HL-60 (cell line): ENCODE measurements around the gene ARL5C.
"Not testable (repeated sequence)": the region's sequence is repeated elsewhere in the genome, so short reads cannot be mapped to it uniquely, and the experiment has no call there.

ENCODE experiments used
- DNase-seq, 2 experiments: peaks; one replicate each; pipeline ENCODE4 v3.0.0-alpha.2; 2010 to 2020; ENCODE audit warnings: low read depth in 1 of 2, low spot score in 1 of 2
- H3K27ac ChIP-seq: fragments of 250-450 bp; sonication (Bioruptor Pico); replicated peaks from 2 replicates; pipeline ENCODE4 v1.5.1; 2020; ENCODE audit warnings: mild to moderate bottlenecking, moderate library complexity
- H3K27me3 ChIP-seq: fragments of 250-450 bp; sonication (Bioruptor Pico); 2 replicates; pipeline ENCODE4 v1.5.1; 2021; ENCODE audit warnings: mild to moderate bottlenecking, moderate library complexity; ENCODE audit not compliant: insufficient read depth, poor library complexity, severe bottlenecking
- H3K4me3 ChIP-seq: replicated peaks from 2 replicates; pipeline ENCODE4 v1.5.1; 2011; ENCODE audit warnings: mild to moderate bottlenecking, control low read depth, low read length; ENCODE audit not compliant: insufficient read depth
- CTCF ChIP-seq: IDR thresholded peaks from one replicate; pipeline ENCODE4 v1.5.1; 2011; ENCODE audit warnings: low read length, control low read depth, inconsistent platforms; ENCODE audit not compliant: insufficient read depth
- GABPA ChIP-seq: IDR thresholded peaks from 2 replicates; pipeline ENCODE4 v1.6.1; 2012; ENCODE audit warnings: low read depth
- POLR2AphosphoS5 ChIP-seq: IDR thresholded peaks from 2 replicates; pipeline ENCODE4 v1.6.1; 2012; ENCODE audit warnings: low read depth
- SPI1 ChIP-seq: IDR thresholded peaks from 2 replicates; pipeline ENCODE4 v1.6.1; 2012; ENCODE audit warnings: low read depth, mild to moderate bottlenecking, borderline replicate concordance
- TF ChIP-seq, protein P1 (sequence below): IDR thresholded peaks from 2 replicates; pipeline ENCODE4 v1.6.1; 2012; ENCODE audit warnings: low read depth; ENCODE audit not compliant: insufficient replicate concordance

The ARL5C gene

GRCh38 chr17:39122991-39123390 is 43.0 kb downstream of the ARL5C start:
- Histone ChIP-seq H3K4me3 (no peak overlapping the region), H3K27me3 (no peaks in the 10 kb centered on the region), H3K27ac (no peak overlapping the region)
- DNase-seq = no peak
- no peak for TF ChIP-seq SPI1
- no peak for TF ChIP-seq CTCF
- no peak for TF ChIP-seq POLR2AphosphoS5
- TF ChIP-seq, protein P1, sequence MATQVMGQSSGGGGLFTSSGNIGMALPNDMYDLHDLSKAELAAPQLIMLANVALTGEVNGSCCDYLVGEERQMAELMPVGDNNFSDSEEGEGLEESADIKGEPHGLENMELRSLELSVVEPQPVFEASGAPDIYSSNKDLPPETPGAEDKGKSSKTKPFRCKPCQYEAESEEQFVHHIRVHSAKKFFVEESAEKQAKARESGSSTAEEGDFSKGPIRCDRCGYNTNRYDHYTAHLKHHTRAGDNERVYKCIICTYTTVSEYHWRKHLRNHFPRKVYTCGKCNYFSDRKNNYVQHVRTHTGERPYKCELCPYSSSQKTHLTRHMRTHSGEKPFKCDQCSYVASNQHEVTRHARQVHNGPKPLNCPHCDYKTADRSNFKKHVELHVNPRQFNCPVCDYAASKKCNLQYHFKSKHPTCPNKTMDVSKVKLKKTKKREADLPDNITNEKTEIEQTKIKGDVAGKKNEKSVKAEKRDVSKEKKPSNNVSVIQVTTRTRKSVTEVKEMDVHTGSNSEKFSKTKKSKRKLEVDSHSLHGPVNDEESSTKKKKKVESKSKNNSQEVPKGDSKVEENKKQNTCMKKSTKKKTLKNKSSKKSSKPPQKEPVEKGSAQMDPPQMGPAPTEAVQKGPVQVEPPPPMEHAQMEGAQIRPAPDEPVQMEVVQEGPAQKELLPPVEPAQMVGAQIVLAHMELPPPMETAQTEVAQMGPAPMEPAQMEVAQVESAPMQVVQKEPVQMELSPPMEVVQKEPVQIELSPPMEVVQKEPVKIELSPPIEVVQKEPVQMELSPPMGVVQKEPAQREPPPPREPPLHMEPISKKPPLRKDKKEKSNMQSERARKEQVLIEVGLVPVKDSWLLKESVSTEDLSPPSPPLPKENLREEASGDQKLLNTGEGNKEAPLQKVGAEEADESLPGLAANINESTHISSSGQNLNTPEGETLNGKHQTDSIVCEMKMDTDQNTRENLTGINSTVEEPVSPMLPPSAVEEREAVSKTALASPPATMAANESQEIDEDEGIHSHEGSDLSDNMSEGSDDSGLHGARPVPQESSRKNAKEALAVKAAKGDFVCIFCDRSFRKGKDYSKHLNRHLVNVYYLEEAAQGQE = no peak
- TF ChIP-seq GABPA = no peak

- DNase-seq, H3K27me3 ChIP-seq, H3K4me3 ChIP-seq, H3K27ac ChIP-seq: not testable (repeated sequence)
Observed at GRCh38 chr17:39121919-39122318, 44.0 kb downstream of the ARL5C start.

- TF ChIP-seq POLR2AphosphoS5 = no peak
- TF ChIP-seq, protein P1 = no peak
- TF ChIP-seq GABPA = no peak
- no peak for TF ChIP-seq SPI1
- no peak for TF ChIP-seq CTCF
- no peaks in the 10 kb centered on the region for H3K27me3 ChIP-seq
- H3K4me3 ChIP-seq = no peak overlapping the region
- DNase-seq = peak in 1 of 2 experiments; percentile 83
- H3K27ac ChIP-seq = no peak overlapping the region
Observed at GRCh38 chr17:39118674-39119419, 47.1 kb downstream of the ARL5C start.

DNA sequence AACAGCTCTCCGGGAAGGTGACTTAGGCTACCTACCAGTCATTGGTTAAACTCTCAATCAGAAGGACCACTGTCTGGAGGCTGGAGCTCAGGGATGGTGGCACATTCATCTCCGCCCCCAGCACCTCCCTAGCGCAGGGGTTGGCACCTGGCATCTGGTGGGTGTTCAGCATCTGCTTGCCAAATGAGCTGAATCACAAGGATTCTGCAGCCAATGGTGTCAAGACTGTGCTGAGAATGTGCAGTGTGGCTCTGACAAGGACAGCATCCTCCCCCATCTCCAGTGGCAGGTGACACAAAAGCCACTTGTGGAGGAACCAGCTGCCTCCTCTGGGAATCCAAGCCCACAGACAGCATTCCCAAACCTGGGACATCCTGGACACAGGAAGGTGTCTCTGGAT is 49.7 kb downstream of the ARL5C start:
- TF ChIP-seq CTCF (no peak), SPI1 (no peak), POLR2AphosphoS5 (no peak), GABPA (no peak)
- TF ChIP-seq, protein P1 = no peak
- Histone ChIP-seq H3K27me3 (no peaks in the 10 kb centered on the region), H3K4me3 (no peak overlapping the region), H3K27ac (no peak overlapping the region)
- no peak for DNase-seq
